Esophagus squamous epithelium (tissue), 4 donors: ENCODE measurements around the gene PARD3B.

Experiments
- CTCF ChIP-seq, 6 experiments: fragments of 450-650 bp in 4 of 6; fragments of 200-600 bp in 2 of 6; sonication (generic) in 2 of 6; IDR thresholded peaks; one replicate each; pipeline ENCODE4 v1.5.1; 2016 to 2019; ENCODE audit warnings: antibody characterized with exemption in 6 of 6, mild to moderate bottlenecking in 4 of 6, moderate library complexity in 4 of 6
- POLR2A ChIP-seq, 4 donors: fragments of 450-650 bp; IDR thresholded peaks; one replicate each; pipeline ENCODE4 v1.6.1; 2017; ENCODE audit warnings: antibody characterized with exemption in 4 of 4, mild to moderate bottlenecking in 4 of 4, moderate library complexity in 3 of 4

DNA sequence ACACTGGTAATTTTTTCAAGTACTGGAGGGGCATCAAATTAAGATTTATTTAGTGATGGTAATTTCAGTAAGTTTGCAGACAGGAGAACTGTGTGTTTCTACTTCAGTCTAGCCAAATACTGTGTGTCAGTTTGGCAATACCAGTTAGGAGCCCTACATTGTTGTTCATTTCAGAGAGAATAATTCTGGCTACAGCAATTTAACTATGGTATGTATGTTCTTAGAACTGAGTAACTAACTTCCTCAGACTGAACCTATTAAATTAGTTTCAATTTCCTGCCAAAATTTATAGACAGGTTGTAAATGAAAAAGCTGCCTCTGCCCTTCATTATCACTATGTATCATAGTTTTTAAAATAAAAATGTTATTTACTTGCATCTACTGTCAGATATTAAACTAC, 332.4 kb downstream of the PARD3B start:
- TF ChIP-seq CTCF (IDR thresholded peaks at IDR 0.05) (no peak), POLR2A (IDR thresholded peaks at IDR 0.05) (no peak)
